H9 (cell line): ENCODE results near the gene ANK3. TPM values are rescaled to one million over a fixed set of nuclear protein-coding genes. Genes with fewer than 3 reads are reported as not detected.

Experiments
- DNase-seq: peaks from one replicate; pipeline ENCODE4 v3.0.0-alpha.2; 2017
- H2AFZ ChIP-seq: one replicate; pipeline ENCODE4 v1.6.1; 2013; ENCODE audit warnings: mild to moderate bottlenecking, low read length, control low read depth, moderate library complexity
- H2AK5ac ChIP-seq: 2 replicates; pipeline ENCODE4 v1.6.1; 2013; ENCODE audit warnings: low read length, control low read depth, mixed read lengths; ENCODE audit not compliant: insufficient read length
- H2BK120ac ChIP-seq: one replicate; pipeline ENCODE4 v1.6.1; 2013; ENCODE audit warnings: low read depth, mild to moderate bottlenecking, low read length, control low read depth, inconsistent platforms; ENCODE audit not compliant: poor library complexity, severe bottlenecking
- H2BK12ac ChIP-seq: 2 replicates; pipeline ENCODE4 v1.6.1; 2013; ENCODE audit warnings: low read length, control low read depth, mixed read lengths, low read depth; ENCODE audit not compliant: insufficient read length
- H2BK15ac ChIP-seq: 2 replicates; pipeline ENCODE4 v1.6.1; 2013; ENCODE audit warnings: low read depth, low read length, control low read depth
- H2BK20ac ChIP-seq: one replicate; pipeline ENCODE4 v1.6.1; 2013; ENCODE audit warnings: low read depth, mild to moderate bottlenecking, low read length, control low read depth, inconsistent platforms; ENCODE audit not compliant: poor library complexity, severe bottlenecking
- H2BK5ac ChIP-seq: 2 replicates; pipeline ENCODE4 v1.6.1; 2013; ENCODE audit warnings: low read length, control low read depth, mixed read lengths; ENCODE audit not compliant: insufficient read length
- H3K14ac ChIP-seq: 2 replicates; pipeline ENCODE4 v1.6.1; 2013; ENCODE audit warnings: low read length, control low read depth; ENCODE audit not compliant: insufficient read depth
- H3K18ac ChIP-seq: 2 replicates; pipeline ENCODE4 v1.6.1; 2013; ENCODE audit warnings: low read depth, mild to moderate bottlenecking, mixed read lengths, low read length, control low read depth; ENCODE audit not compliant: insufficient read length
- H3K23ac ChIP-seq: 2 replicates; pipeline ENCODE4 v1.6.1; 2013; ENCODE audit warnings: low read length, control low read depth, mixed read lengths, low read depth; ENCODE audit not compliant: insufficient read length
- H3K23me2 ChIP-seq: 2 replicates; pipeline ENCODE4 v1.6.1; 2013; ENCODE audit warnings: low read depth, mild to moderate bottlenecking, mixed read lengths, low read length, control low read depth; ENCODE audit not compliant: insufficient read length, poor library complexity, severe bottlenecking
- H3K27ac ChIP-seq: 2 replicates; pipeline ENCODE4 v1.5.1; 2013; ENCODE audit warnings: low read length, control low read depth, mixed read lengths, low read depth; ENCODE audit not compliant: insufficient read length
- H3K27me3 ChIP-seq: 2 replicates; pipeline ENCODE4 v1.6.1; 2013; ENCODE audit warnings: low read length, control low read depth, inconsistent platforms; ENCODE audit not compliant: insufficient read depth
- H3K4ac ChIP-seq: 2 replicates; pipeline ENCODE4 v1.6.1; 2013; ENCODE audit warnings: low read depth, mild to moderate bottlenecking, control low read depth, inconsistent platforms, low read length, moderate library complexity
- H3K4me1 ChIP-seq: 2 replicates; pipeline ENCODE4 v1.6.1; 2013; ENCODE audit warnings: low read length, control low read depth, inconsistent platforms; ENCODE audit not compliant: insufficient read depth
- H3K4me2 ChIP-seq: 2 replicates; pipeline ENCODE4 v1.6.1; 2013; ENCODE audit warnings: low read length, control low read depth, mixed read lengths; ENCODE audit not compliant: insufficient read length, insufficient read depth
- H3K56ac ChIP-seq: 2 replicates; pipeline ENCODE4 v1.6.1; 2013; ENCODE audit warnings: low read depth, mild to moderate bottlenecking, mixed read lengths, low read length, control low read depth; ENCODE audit not compliant: insufficient read length
- H3K79me1 ChIP-seq: 2 replicates; pipeline ENCODE4 v1.6.1; 2013; ENCODE audit warnings: low read depth, mild to moderate bottlenecking, moderate library complexity, low read length, control low read depth, inconsistent platforms; ENCODE audit not compliant: insufficient read depth, poor library complexity, severe bottlenecking
- H3K79me2 ChIP-seq: 2 replicates; pipeline ENCODE4 v1.6.1; 2013; ENCODE audit warnings: low read length, control low read depth, inconsistent platforms; ENCODE audit not compliant: insufficient read depth
- H3K9ac ChIP-seq: 2 replicates; pipeline ENCODE4 v1.6.1; 2013; ENCODE audit warnings: low read length, control low read depth, mixed read lengths; ENCODE audit not compliant: insufficient read length; ENCODE audit errors: extremely low read depth
- H3K9me3 ChIP-seq: one replicate; pipeline ENCODE4 v1.6.1; 2013; ENCODE audit warnings: low read depth, low read length, inconsistent platforms; ENCODE audit not compliant: control insufficient read depth
- H3T11ph ChIP-seq: one replicate; pipeline ENCODE4 v1.6.1; 2013; ENCODE audit warnings: mild to moderate bottlenecking, low read length, control low read depth, inconsistent platforms
- H4K20me1 ChIP-seq: one replicate; pipeline ENCODE4 v1.6.1; 2013; ENCODE audit not compliant: control insufficient read depth, insufficient read length, insufficient read depth
- H4K5ac ChIP-seq: 2 replicates; pipeline ENCODE4 v1.6.1; 2013; ENCODE audit warnings: low read depth, mild to moderate bottlenecking, mixed read lengths, low read length, control low read depth; ENCODE audit not compliant: insufficient read length
- H4K8ac ChIP-seq: replicated peaks from 2 replicates; pipeline ENCODE4 v1.6.1; 2013; ENCODE audit warnings: low read length, control low read depth, mixed read lengths, low read depth; ENCODE audit not compliant: insufficient read length
- H4K91ac ChIP-seq: 2 replicates; pipeline ENCODE4 v1.6.1; 2013; ENCODE audit warnings: low read depth, mild to moderate bottlenecking, moderate library complexity, mixed read lengths, low read length, control low read depth; ENCODE audit not compliant: insufficient read length
- H3K27ac Mint-ChIP-seq, 3 experiments: 2 replicates in 2 of 3; 3 replicates in 1 of 3; pipeline ENCODE4 v1.8.0; 2020 to 2021; ENCODE audit warnings: mixed read lengths in 3 of 3, mild to moderate bottlenecking in 1 of 3, moderate library complexity in 1 of 3
- H3K27me3 Mint-ChIP-seq: 2 replicates; pipeline ENCODE4 v1.8.0; 2021; ENCODE audit warnings: low read depth, mild to moderate bottlenecking, moderate library complexity, mixed read lengths
- H3K36me3 Mint-ChIP-seq, 3 experiments: 2 replicates in 2 of 3; 3 replicates in 1 of 3; pipeline ENCODE4 v1.8.0; 2020 to 2021; ENCODE audit warnings: low read depth in 3 of 3, mixed read lengths in 3 of 3; ENCODE audit not compliant: insufficient read depth in 1 of 3
- H3K4me1 Mint-ChIP-seq, 2 experiments: 2 replicates each; pipeline ENCODE4 v1.8.0; 2020; ENCODE audit warnings: mixed read lengths in 2 of 2
- H3K4me3 Mint-ChIP-seq, 2 experiments: 2 replicates in 1 of 2; 3 replicates in 1 of 2; pipeline ENCODE4 v1.8.0; 2020 to 2021; ENCODE audit warnings: mild to moderate bottlenecking in 2 of 2, mixed read lengths in 2 of 2, moderate library complexity in 1 of 2
- H3K9me3 Mint-ChIP-seq, 2 experiments: 2 replicates in 1 of 2; 3 replicates in 1 of 2; pipeline ENCODE4 v1.8.0; 2020; ENCODE audit warnings: mild to moderate bottlenecking in 2 of 2, mixed read lengths in 2 of 2, moderate library complexity in 1 of 2
- WGBS: extraction: QIAGEN DNeasy Blood & Tissue Kit; methylation state at CpG from one replicate; pipeline ENCODE4 v1.1.7; 2013; ENCODE audit warnings: missing lambda C conversion rate, low lambda C conversion rate, mixed read lengths; ENCODE audit not compliant: insufficient read length; ENCODE audit errors: extremely low coverage; 5-methylcytosine and 5-hydroxymethylcytosine counted together
- total RNA-seq: library from RNA; stranded (reverse); gene quantifications from 2 replicates; pipeline ENCODE4 v1.2.1, GENCODE V29; 2021
- TF ChIP-seq, protein P1 (sequence below): fragments of 200-600 bp; sonication (generic); conservative IDR thresholded peaks from 3 replicates; pipeline ENCODE4 v1.8.0; 2021; ENCODE audit warnings: antibody characterized with exemption, mild to moderate bottlenecking

ANK3 gene
- total RNA-seq, 1 experiment from 2014 or later = 59.6 TPM

DNA sequence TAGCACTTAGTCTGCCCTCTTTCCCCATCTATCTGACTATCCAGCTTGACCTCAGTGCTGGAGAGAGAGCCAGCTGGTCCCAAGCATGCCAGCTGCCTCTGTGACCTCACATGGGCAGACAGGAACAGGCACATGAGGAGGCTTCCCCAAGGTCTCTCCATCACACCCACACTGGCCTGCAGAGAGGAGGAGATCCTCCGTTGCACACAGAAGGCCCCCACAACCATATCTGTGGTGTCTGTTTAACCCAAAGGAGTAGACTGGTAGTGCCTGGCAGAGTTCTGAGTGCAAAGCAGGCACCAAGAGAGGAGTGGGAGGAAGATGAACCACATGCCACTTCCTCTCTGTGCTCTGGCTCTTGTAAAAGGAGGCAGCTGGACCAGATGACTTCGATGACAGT is 4.8 kb upstream of the ANK3 start:
- no peaks in the 10 kb centered on the region for H3K36me3 Mint-ChIP-seq
- peaks cover 8% of the 10 kb centered on the region; the same call in 1 of the 2 replicates for H3K4me1 ChIP-seq

More for the DNA sequence above, 4.8 kb upstream of the ANK3 start:
- H3K27me3 ChIP-seq = no peaks in the 10 kb centered on the region
- H3K18ac ChIP-seq = no peak overlapping the region
- no peak overlapping the region for H3K56ac ChIP-seq
- H3K23ac ChIP-seq = no peak overlapping the region
- H2BK120ac ChIP-seq = no peak overlapping the region
- H3K4me2 ChIP-seq = no peak overlapping the region
- no peak overlapping the region for H2BK5ac ChIP-seq
- no peaks in the 10 kb centered on the region for H4K20me1 ChIP-seq
- WGBS = no CpG with 5 or more reads among the region's 2 CpGs
- H3K9me3 Mint-ChIP-seq = no peaks in the 10 kb centered on the region
- H3K4me1 Mint-ChIP-seq = peaks cover 16 to 22% of the 10 kb centered on the region in 2 experiments
- H3K9ac ChIP-seq = no peak overlapping the region
- H3K27me3 Mint-ChIP-seq = no peaks in the 10 kb centered on the region; the same call in 1 of the 2 replicates
- no peak overlapping the region for H3K4me3 Mint-ChIP-seq
- no peak overlapping the region for H3K4ac ChIP-seq
- H3K9me3 ChIP-seq = no peaks in the 10 kb centered on the region
- H4K8ac ChIP-seq = no peak overlapping the region
- H4K5ac ChIP-seq = no peak overlapping the region
- H3T11ph ChIP-seq = no peak overlapping the region
- H2AK5ac ChIP-seq = no peak overlapping the region
- no peak overlapping the region for H2BK12ac ChIP-seq
- no peak overlapping the region for H2AFZ ChIP-seq
- TF ChIP-seq, protein P1, sequence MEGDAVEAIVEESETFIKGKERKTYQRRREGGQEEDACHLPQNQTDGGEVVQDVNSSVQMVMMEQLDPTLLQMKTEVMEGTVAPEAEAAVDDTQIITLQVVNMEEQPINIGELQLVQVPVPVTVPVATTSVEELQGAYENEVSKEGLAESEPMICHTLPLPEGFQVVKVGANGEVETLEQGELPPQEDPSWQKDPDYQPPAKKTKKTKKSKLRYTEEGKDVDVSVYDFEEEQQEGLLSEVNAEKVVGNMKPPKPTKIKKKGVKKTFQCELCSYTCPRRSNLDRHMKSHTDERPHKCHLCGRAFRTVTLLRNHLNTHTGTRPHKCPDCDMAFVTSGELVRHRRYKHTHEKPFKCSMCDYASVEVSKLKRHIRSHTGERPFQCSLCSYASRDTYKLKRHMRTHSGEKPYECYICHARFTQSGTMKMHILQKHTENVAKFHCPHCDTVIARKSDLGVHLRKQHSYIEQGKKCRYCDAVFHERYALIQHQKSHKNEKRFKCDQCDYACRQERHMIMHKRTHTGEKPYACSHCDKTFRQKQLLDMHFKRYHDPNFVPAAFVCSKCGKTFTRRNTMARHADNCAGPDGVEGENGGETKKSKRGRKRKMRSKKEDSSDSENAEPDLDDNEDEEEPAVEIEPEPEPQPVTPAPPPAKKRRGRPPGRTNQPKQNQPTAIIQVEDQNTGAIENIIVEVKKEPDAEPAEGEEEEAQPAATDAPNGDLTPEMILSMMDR = no peak
- no peak overlapping the region for H4K91ac ChIP-seq
- no peaks in the 10 kb centered on the region for H3K79me1 ChIP-seq
- no peak overlapping the region for H3K27ac Mint-ChIP-seq
- no peak overlapping the region for H2BK15ac ChIP-seq
- DNase-seq = no peak
- H2BK20ac ChIP-seq = no peak overlapping the region
- H3K79me2 ChIP-seq = no peaks in the 10 kb centered on the region
- H3K27ac ChIP-seq = no peak overlapping the region
- no peak overlapping the region for H3K14ac ChIP-seq
- no peaks in the 10 kb centered on the region for H3K23me2 ChIP-seq
